Smooth muscle cell of the umbilical artery (primary cell): ENCODE data around the gene TMEM145. TPM values are rescaled to one million over a fixed set of nuclear protein-coding genes. Genes with fewer than 3 reads are reported as not detected.

Source experiments
- total RNA-seq: library from RNA; depleted of rRNA; stranded (reverse); fragments of >200 nt; gene quantifications from 2 replicates; pipeline ENCODE4 v1.2.3, GENCODE V29; 2014

Gene TMEM145
- total RNA-seq, result not detected in 2 replicates

DNA sequence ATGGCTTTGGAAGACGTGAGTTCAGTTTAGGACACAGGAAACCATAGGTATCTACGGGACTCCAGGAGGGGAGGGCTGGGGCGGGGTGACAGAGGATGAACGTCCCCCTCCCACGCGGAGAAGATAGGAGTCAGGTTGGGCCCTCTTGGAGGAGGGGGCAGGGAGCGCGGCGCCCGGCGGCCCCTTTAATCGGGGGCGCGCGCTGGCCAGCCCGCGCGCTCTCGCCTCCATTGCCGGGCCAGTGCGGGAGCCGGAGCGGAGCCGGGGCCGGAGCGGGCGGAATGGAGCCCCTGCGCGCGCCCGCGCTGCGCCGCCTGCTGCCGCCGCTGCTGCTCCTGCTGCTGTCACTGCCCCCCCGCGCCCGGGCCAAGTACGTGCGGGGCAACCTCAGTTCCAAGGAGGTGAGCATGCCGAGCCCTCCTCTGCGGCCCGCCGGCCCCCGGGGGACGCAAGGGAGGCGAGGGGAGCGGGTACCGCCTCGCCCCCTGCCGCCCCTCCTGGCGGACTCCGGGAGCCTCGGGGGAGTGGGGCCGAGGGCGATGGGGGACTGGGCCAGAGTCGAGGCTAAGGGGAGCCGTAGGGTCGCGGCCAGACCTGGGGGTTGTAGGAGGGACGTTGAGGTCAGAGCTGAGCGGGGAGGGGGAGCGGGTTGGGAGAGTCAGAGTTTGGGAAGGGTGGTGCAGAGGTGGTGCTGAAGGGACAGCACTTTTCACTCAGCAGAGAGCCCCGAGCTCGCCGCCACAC is at the start of gene TMEM145:
Gene TMEM145 (plus strand): TSS at position 214 of the 744 bp plus-strand sequence. CDS start 68 bp downstream, at position 282.

DNA sequence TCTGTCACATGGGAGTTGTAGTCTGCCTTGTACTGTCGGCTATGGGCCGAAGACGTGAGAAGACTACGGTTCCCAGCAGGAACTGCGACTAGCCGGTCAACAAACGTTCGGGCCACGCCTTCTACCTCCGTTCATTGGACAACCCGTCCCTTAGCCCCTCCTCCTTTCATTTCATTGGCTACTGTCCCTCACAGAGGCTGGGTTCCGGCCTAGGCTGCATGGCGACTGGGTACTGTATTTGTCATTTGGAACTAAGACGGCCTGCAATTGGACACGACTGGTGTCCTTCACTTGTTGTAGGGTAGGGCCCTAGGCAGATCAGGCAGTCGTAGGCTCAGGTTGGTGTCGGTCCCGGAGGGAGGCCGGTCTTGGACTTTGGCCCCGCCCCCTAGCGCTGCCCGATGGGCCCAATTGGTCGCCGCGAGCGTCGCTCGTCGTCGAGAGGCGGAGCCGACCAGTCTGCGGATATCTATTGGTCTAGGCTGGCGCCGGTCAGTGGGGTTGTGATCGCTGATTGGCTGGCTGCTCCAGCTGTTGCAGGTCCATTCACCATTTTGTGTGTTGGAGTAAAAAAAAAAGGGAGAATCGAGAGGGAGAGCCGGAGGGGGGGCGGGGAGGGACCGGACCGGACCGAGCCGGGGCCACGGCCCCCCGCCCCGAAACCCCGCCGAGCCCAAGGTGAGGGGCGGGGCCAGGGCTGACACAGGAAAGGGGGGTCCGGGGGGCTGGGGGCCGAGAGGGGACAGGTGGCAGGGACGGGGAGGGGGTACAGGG is 44.2 kb upstream of the TMEM145 start, which contains the start of gene CIC:
Gene CIC (plus strand): TSS at position 549 of the 774 bp plus-strand sequence. CDS start 2,532 bp downstream, outside the sequence.

DNA sequence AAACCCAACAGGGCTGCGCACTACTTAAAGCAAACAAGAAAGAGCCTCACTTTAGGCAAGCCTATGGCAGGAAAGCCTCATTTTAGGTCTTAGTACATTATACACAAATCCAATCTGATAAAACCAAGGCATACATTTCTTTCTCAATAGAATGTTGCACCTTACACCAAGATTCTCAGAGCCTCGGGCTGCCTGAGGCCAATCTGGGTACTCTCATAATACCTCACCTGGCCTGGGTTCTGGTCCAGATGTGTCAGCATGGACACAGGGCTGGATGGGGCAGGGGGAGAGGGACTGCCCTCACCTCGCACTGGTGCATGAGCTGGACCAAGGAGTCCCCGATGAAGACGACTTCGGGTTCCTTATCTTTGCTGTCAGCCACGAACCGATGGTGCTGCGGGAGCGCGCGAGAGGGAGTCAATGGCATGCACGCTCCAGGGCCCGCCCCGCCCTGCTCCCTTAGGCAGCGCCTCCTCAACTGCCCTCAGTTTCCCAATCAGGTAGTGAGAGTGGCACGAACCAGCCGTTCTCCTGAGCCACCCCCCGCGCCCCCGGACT is 11.4 kb upstream of the TMEM145 start, which contains the start of gene PRR19:
Gene PRR19 (plus strand): TSS at position 487 of the 558 bp plus-strand sequence. CDS start 7,453 bp downstream, outside the sequence.

DNA sequence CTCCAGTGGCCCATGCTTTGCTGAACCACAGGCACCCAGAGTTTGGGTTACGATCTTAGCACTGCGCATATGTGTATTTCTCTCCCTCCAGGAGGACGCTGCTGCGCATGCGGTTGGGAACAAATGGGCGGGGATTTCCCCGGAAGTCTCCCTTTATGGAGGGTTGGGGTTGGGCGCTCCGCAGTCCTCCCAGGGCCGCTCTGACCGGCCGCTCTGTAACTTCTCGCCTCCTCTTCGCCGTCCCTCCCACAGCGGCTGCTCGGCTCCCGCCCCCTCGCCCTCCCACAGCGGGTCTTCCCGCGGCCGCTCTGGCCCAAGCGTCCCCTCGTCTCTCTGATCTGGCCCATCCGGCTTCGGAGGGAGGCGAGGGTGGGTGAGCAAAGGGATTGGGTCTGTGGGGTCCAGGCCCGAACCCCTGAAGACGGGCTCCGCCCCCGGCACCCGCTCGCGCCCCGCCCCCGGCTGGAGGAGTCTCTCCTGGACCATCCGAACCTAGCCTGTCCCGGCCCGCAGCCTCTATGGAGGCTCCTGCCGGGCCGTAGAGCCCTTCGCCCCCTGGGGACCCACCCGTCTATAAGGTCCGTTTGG is 12.3 kb downstream of the TMEM145 start, which contains the start of gene MEGF8:
Gene MEGF8 (plus strand): TSS at position 328 of the 588 bp plus-strand sequence. CDS start 609 bp downstream, outside the sequence.

Other genes with a start within 250 kb of the TMEM145 start
- gene GRIK5, start 243.1 kb upstream of the TMEM145 start, total RNA-seq, result under 0.01 and 0.09 TPM in 2 replicates
- 9.5 and 14.3 TPM in 2 replicates for gene ZNF574, start 237.1 kb upstream of the TMEM145 start, total RNA-seq
- 1.5 and 11.8 TPM in 2 replicates for gene POU2F2, start 180.9 kb upstream of the TMEM145 start, total RNA-seq
- gene DEDD2, start 95.6 kb upstream of the TMEM145 start, total RNA-seq, result 19.3 and 24.5 TPM in 2 replicates
- gene ZNF526, start 93.0 kb upstream of the TMEM145 start, total RNA-seq, result 11.0 and 16.1 TPM in 2 replicates
- gene GSK3A, start 70.7 kb upstream of the TMEM145 start, total RNA-seq, result 17.2 and 33.1 TPM in 2 replicates
- gene ERF, start 58.2 kb upstream of the TMEM145 start, total RNA-seq, result 12.2 and 36.0 TPM in 2 replicates
- 23.5 and 48.3 TPM in 2 replicates for gene CIC, start 44.1 kb upstream of the TMEM145 start, total RNA-seq
- 0.37 TPM in 1 of 2 replicates, not detected in the other for gene PRR19, start 11.2 kb upstream of the TMEM145 start, total RNA-seq
- gene PAFAH1B3, start 10.7 kb upstream of the TMEM145 start, total RNA-seq, result 15.1 and 19.6 TPM in 2 replicates
- 45.7 and 52.1 TPM in 2 replicates for gene MEGF8, start 12.3 kb downstream of the TMEM145 start, total RNA-seq
- not detected in 2 replicates for gene CNFN, start 77.0 kb downstream of the TMEM145 start, total RNA-seq
- 1.5 and 2.8 TPM in 2 replicates for gene LIPE, start 114.1 kb downstream of the TMEM145 start, total RNA-seq
- not detected in 2 replicates for gene CXCL17, start 129.6 kb downstream of the TMEM145 start, total RNA-seq
- not detected in 2 replicates for gene CEACAM1, start 215.2 kb downstream of the TMEM145 start, total RNA-seq